Lower lobe of right lung (tissue), 2 donors: ENCODE data around the gene MMP15. TPM values are rescaled to one million over a fixed set of nuclear protein-coding genes. Genes with fewer than 3 reads are reported as not detected.

ENCODE experiments used
- ATAC-seq, 2 donors: fragments of 200-7000 bp; cut with Tn5 transposase; one replicate each; pipeline ENCODE4 v1.9.1; 2020 to 2022; ENCODE audit warnings: mild to moderate bottlenecking in 2 of 2, moderate library complexity in 2 of 2
- DNase-seq: peaks from one replicate; pipeline ENCODE4 v3.0.0-alpha.2; 2020
- H3K27ac ChIP-seq: fragments of 200-600 bp; one replicate; pipeline ENCODE4 v1.8.0; 2022
- H3K27me3 ChIP-seq: fragments of 200-600 bp; one replicate; pipeline ENCODE4 v1.8.0; 2022; ENCODE audit warnings: low read depth
- H3K36me3 ChIP-seq: fragments of 200-600 bp; one replicate; pipeline ENCODE4 v1.8.0; 2022; ENCODE audit warnings: mild to moderate bottlenecking
- H3K4me1 ChIP-seq: fragments of 200-600 bp; one replicate; pipeline ENCODE4 v1.8.0; 2022
- H3K4me3 ChIP-seq: fragments of 200-600 bp; one replicate; pipeline ENCODE4 v1.8.0; 2022; ENCODE audit warnings: mild to moderate bottlenecking
- H3K9me3 ChIP-seq: fragments of 200-600 bp; one replicate; pipeline ENCODE4 v1.8.0; 2022
- CTCF ChIP-seq: fragments of 200-600 bp; IDR thresholded peaks from one replicate; pipeline ENCODE4 v1.8.0; 2022; ENCODE audit warnings: antibody characterized with exemption, mild to moderate bottlenecking
- intact Hi-C: fragments of 100-400 bp; cut with DNase I; formaldehyde crosslinking; loops from one replicate; pipeline ENCODE4 v1.11.0; 2022
- total RNA-seq: library from RNA; stranded (reverse); fragmentation: NEBNext Ultra II Directional; extraction: Animal tissue kit (Norgen Biotek cat#: 25700); gene quantifications from one replicate; pipeline ENCODE4 v1.2.1, GENCODE V29; 2021
- donor health status: DM: no; HTN: yes; CAD: no; lungs with severe emphysema.

Gene MMP15
- total RNA-seq, 1 donor from 2014 or later, result 21.5 TPM

GRCh38 chr16:58030136-58030840 lies 4.7 kb downstream of the MMP15 start:
- ATAC-seq, result no peak
- Histone ChIP-seq H3K4me3 (no peak overlapping the region), H3K36me3 (no peaks in the 10 kb centered on the region), H3K27ac (peak overlapping the region; percentile 37), H3K27me3 (no peaks in the 10 kb centered on the region), H3K9me3 (no peaks in the 10 kb centered on the region), H3K4me1 (peaks cover 81% of the 10 kb centered on the region)
- no peak for DNase-seq
- no peak for TF ChIP-seq CTCF
- intact Hi-C loops, result no loop called here

- TF ChIP-seq CTCF, result no peak
- intact Hi-C loops, result no loop called here
- DNase-seq, result peak; percentile 58
- H3K27me3 ChIP-seq, result no peaks in the 10 kb centered on the region
- H3K9me3 ChIP-seq, result no peaks in the 10 kb centered on the region
- H3K36me3 ChIP-seq, result no peaks in the 10 kb centered on the region
- peak overlapping the region; percentile 37 for H3K27ac ChIP-seq
- H3K4me3 ChIP-seq, result no peak overlapping the region
- peak; percentile 27 to 36 for ATAC-seq
- peaks cover 85% of the 10 kb centered on the region for H3K4me1 ChIP-seq
These were observed 5.7 kb downstream of the MMP15 start for GRCh38 chr16:58031016-58031800.

DNA sequence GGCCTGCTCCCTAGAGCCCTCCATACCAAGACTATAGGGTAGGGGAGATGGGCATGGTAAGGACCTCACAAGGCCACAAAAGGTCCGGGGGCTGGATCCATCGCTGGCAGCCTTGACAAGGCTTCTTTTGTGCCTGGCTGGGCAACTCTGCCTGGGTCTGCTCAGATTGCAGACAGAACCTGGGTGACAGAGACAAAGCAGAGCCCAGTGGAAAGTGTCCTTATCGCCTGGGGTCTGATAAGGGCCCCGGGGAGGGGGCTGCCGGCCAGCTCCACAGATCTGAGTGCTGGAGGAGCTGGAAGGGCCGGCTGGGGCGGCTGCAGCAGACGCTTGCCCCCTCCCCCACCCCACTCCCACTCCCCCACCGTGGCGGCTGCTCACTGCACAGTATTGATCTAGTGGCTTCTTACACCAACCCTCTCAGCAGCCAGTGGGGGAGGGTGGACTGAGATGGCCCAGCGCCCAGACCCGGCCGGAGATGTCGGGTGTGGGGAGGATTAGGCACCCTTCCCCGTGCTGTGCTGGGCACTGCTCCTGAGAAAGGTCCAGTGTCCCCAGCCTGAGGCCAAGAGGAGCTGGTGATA lies 7.2 kb downstream of the MMP15 start:
- peak; percentile 64 to 68 for ATAC-seq
- H3K27ac ChIP-seq, result peak overlapping the region; percentile 37
- intact Hi-C loops, result no loop called here
- no peaks in the 10 kb centered on the region for H3K9me3 ChIP-seq
- H3K4me3 ChIP-seq, result no peak overlapping the region
- no peak for TF ChIP-seq CTCF
- no peaks in the 10 kb centered on the region for H3K27me3 ChIP-seq
- no peaks in the 10 kb centered on the region for H3K36me3 ChIP-seq
- H3K4me1 ChIP-seq, result peaks cover 69% of the 10 kb centered on the region
- DNase-seq, result peak; percentile 70

DNA sequence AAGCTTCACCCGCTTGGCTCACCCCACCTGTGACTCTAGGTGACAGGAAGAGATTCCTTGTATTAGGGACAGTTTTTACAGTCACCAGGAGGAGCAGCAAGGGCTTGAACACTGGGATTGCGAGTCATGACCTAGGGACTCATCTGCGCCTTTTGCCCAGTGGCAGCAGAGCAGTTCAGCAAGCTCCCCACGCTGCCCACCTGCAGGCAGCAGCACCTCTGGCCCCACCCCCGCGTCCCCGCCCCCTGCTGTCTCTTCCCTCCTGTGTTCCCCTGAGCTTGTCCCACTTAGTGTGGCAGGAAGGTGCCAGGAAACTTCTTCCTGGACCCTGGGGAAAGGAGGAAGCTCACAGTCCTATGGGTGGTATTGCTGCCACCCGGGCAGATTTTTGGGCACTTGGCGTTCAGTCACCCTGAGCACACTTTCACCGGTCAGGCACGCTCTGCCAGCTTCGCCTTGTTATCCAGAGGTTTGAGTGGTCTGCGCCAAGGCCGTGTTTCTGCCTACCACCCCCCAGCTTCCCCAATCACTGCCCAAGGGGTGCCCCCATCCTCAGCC lies 8.7 kb downstream of the MMP15 start:
- Histone ChIP-seq H3K27ac (no peak overlapping the region), H3K36me3 (peaks cover 8% of the 10 kb centered on the region), H3K9me3 (no peaks in the 10 kb centered on the region), H3K4me3 (no peak overlapping the region), H3K27me3 (no peaks in the 10 kb centered on the region), H3K4me1 (peaks cover 55% of the 10 kb centered on the region)
- DNase-seq (no peak), ATAC-seq (no peak)
- TF ChIP-seq CTCF, result no peak
- intact Hi-C loops, result no loop called here

DNA sequence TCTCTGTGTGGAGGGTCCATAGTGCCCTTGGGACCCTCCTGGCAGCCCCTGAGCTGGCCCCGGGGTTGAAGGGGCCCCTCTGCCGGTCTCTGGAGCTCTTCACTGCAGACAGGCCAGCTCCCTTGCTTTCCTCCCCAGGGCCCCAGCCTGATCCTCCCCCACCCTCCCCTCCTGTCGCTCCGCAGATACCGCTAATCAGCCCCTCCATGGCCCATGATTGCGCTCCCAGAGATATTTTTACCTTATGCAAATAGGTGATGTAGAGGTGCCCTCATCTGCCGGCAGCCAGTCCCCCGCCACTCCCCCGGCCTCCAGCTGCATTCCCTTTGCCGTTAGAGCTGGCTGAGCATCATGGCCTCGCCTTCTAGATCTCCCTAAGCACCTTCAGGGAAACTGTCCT lies 9.2 kb downstream of the MMP15 start:
- H3K27me3 ChIP-seq, result no peaks in the 10 kb centered on the region
- no peaks in the 10 kb centered on the region for H3K9me3 ChIP-seq
- DNase-seq, result no peak
- peaks cover 49% of the 10 kb centered on the region for H3K4me1 ChIP-seq
- no peak for ATAC-seq
- intact Hi-C loops, result no loop called here
- H3K27ac ChIP-seq, result no peak overlapping the region
- no peak for TF ChIP-seq CTCF
- no peak overlapping the region for H3K4me3 ChIP-seq
- peaks cover 9% of the 10 kb centered on the region for H3K36me3 ChIP-seq
